ENCODE measurements around the gene SOD2.

DNA sequence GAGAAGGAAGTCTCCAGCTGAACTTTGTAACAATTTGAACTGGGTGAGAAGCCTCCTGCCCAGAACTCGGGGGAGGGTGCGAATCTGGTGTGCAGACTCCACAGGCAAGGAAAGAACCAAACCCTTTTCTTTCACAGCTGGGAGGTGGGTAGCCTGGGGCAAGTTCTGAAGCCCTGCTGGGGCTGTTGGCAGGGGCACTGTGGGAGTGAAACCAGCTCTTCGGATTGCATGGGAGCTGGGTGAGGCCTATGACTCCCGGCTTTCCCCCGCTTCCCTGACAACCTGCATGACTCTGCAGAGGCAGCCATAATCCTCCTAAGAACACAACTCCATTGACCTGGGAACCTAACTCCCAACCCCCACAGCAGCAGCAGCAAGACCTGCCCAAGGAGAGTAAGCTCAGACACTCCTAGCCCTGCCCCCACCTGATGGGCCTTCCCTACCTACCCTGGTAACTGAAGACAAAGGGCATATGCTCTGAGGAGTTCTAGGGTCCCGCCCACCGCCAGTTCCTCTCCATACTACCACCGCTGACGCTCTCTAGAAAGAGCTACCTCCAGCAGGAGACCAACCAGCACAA lies 37.5 kb downstream of the SOD2 start:
- TF ChIP-seq FOSL2 (IDR thresholded peaks at IDR 0.05; ENCODE audit: borderline replicate concordance, low read depth) (no peak), MEF2A (IDR thresholded peaks at IDR 0.05; ENCODE audit: borderline replicate concordance, low read depth) (no peak), GABPA (IDR thresholded peaks at IDR 0.05; ENCODE audit: low read depth) (no peak), EZH2phosphoT487 (IDR thresholded peaks at IDR 0.05; ENCODE audit: borderline replicate concordance, low read depth) (no peak)
- TF ChIP-seq, protein P1, sequence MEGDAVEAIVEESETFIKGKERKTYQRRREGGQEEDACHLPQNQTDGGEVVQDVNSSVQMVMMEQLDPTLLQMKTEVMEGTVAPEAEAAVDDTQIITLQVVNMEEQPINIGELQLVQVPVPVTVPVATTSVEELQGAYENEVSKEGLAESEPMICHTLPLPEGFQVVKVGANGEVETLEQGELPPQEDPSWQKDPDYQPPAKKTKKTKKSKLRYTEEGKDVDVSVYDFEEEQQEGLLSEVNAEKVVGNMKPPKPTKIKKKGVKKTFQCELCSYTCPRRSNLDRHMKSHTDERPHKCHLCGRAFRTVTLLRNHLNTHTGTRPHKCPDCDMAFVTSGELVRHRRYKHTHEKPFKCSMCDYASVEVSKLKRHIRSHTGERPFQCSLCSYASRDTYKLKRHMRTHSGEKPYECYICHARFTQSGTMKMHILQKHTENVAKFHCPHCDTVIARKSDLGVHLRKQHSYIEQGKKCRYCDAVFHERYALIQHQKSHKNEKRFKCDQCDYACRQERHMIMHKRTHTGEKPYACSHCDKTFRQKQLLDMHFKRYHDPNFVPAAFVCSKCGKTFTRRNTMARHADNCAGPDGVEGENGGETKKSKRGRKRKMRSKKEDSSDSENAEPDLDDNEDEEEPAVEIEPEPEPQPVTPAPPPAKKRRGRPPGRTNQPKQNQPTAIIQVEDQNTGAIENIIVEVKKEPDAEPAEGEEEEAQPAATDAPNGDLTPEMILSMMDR (IDR thresholded peaks at IDR 0.05), result no peak
